HUES64 (cell line): Measurements from ENCODE around the gene METTL21A.

Experiments used
- H3K27ac ChIP-seq: 2 replicates; pipeline ENCODE4 v1.7.0; 2013; ENCODE audit warnings: low read depth, low read length, inconsistent platforms
- H3K27me3 ChIP-seq: 2 replicates; pipeline ENCODE4 v1.6.1; 2013; ENCODE audit warnings: mild to moderate bottlenecking, low read length; ENCODE audit not compliant: insufficient read depth
- H3K36me3 ChIP-seq: 2 replicates; pipeline ENCODE4 v1.6.1; 2013; ENCODE audit warnings: mild to moderate bottlenecking, low read length; ENCODE audit not compliant: insufficient read depth
- H3K4me1 ChIP-seq: 2 replicates; pipeline ENCODE4 v1.6.1; 2013; ENCODE audit warnings: mild to moderate bottlenecking, low read length, moderate library complexity; ENCODE audit not compliant: insufficient read depth
- H3K4me3 ChIP-seq: 2 replicates; pipeline ENCODE4 v1.5.1; 2013; ENCODE audit warnings: mild to moderate bottlenecking, low read length, moderate library complexity
- H3K9ac ChIP-seq: 2 replicates; pipeline ENCODE4 v1.6.1; 2013; ENCODE audit warnings: mild to moderate bottlenecking, low read depth, low read length
- H3K9me3 ChIP-seq: 2 replicates; pipeline ENCODE4 v1.6.1; 2013; ENCODE audit warnings: low read depth, low read length; ENCODE audit not compliant: insufficient read depth
- WGBS: fragments of 150-250, 120-280 bp; methylation state at CpG from one replicate; pipeline ENCODE4 v1.1.7; 2013; ENCODE audit warnings: missing lambda C conversion rate; 5-methylcytosine and 5-hydroxymethylcytosine counted together

METTL21A gene

GRCh38 chr2:207621501-207622039 is 3.6 kb downstream of the METTL21A start:
- Histone ChIP-seq H3K4me1 (no peaks in the 10 kb centered on the region), H3K27ac (no peak overlapping the region), H3K9me3 (no peaks in the 10 kb centered on the region), H3K36me3 (peaks cover 62% of the 10 kb centered on the region), H3K9ac (no peak overlapping the region), H3K4me3 (no peak overlapping the region), H3K27me3 (no peaks in the 10 kb centered on the region)
- WGBS, result 96% methylated on average over 9 of the region's 10 CpGs

DNA sequence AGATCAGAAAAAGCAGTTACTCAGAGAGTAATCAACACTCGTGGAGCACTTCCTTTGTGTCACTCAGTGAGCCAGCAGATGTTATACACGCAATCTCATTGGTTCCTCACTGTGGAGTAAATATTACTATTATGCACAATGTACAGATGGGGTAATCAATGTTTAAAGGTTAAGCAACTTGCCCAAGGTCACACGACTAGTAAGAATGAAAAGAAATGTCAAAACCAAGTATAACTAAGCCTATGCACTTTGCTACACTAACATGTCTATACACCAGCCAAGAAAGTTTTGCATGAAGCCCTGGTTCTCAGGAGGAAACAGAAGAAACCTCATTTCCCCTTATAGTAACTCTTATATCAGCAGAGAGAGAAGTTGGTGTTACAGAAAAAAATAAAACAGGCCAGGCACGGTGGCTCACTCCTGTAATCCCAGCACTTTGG is 5.4 kb downstream of the METTL21A start:
- Histone ChIP-seq H3K4me3 (no peak overlapping the region), H3K9ac (no peak overlapping the region), H3K9me3 (no peaks in the 10 kb centered on the region), H3K27me3 (no peaks in the 10 kb centered on the region), H3K36me3 (peaks cover 77% of the 10 kb centered on the region), H3K4me1 (no peaks in the 10 kb centered on the region), H3K27ac (no peak overlapping the region)
- 96% methylated on average over 4 of the region's 4 CpGs for WGBS

DNA sequence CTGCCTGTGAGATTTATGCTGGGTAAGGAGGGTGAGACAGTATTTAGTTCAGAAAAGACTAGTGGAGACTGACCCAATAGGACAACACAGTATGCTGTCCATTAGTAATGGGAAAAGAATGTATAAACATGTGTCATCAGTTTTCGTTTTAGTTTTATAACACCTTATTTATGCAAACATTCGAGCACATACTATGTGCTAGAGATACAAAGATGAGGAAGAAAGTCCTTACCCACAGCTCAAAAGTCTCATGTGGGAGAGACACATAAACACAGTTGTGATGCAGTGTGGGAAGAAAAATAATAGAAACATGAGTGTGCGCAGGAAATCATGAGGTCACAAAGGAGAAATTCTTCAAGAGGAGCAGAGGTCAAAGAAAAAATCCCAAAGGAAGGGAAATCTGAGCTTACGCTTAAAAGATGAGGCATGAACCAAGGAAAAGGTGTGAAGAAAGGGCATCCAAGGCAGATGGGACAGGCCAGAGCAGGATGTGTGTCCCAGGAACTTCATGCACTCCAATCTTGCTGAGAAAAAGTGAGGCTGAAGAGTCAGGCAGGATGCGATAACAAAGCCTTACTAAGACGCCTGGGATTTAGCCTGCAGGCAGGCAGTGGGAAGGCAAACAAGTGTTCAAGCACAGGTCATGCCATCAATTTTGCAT is 8.1 kb downstream of the METTL21A start:
- H3K9ac ChIP-seq, result no peak overlapping the region
- H3K4me1 ChIP-seq, result no peaks in the 10 kb centered on the region
- no peaks in the 10 kb centered on the region for H3K27me3 ChIP-seq
- no peaks in the 10 kb centered on the region for H3K9me3 ChIP-seq
- peaks cover 89% of the 10 kb centered on the region for H3K36me3 ChIP-seq
- no peak overlapping the region for H3K4me3 ChIP-seq
- 85% methylated on average over 5 of the region's 6 CpGs for WGBS
- H3K27ac ChIP-seq, result no peak overlapping the region

GRCh38 chr2:207616185-207616584 is 9.0 kb downstream of the METTL21A start:
- Histone ChIP-seq H3K27ac (no peak overlapping the region), H3K27me3 (no peaks in the 10 kb centered on the region), H3K9ac (no peak overlapping the region), H3K4me1 (no peaks in the 10 kb centered on the region), H3K36me3 (peaks cover 80% of the 10 kb centered on the region), H3K9me3 (no peaks in the 10 kb centered on the region), H3K4me3 (no peak overlapping the region)
- WGBS, result 92% methylated on average over 4 of the region's 4 CpGs

DNA sequence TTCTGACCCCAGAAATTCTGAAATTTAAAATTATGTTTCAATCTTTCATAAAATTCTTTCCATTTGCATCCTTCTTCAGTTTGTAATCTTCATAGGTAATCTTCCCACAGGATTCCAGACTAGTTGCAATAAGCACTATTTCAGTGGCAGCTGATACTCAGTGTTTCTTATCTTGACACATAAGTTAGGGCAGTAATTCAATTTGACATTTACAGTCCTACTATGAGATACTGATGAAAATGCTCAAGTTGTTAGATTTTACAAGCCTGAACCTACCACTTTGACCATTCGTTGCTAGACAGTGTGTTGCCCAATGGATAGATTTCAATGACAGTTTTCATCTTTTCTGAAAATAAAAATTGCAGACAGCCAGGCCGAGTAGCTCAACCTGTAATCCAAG is 10.4 kb downstream of the METTL21A start:
- Histone ChIP-seq H3K9me3 (no peaks in the 10 kb centered on the region), H3K27me3 (no peaks in the 10 kb centered on the region), H3K36me3 (peaks cover 69% of the 10 kb centered on the region), H3K27ac (no peak overlapping the region), H3K4me3 (no peak overlapping the region), H3K9ac (no peak overlapping the region), H3K4me1 (no peaks in the 10 kb centered on the region)
- 95% methylated on average over 2 of the region's 2 CpGs for WGBS

DNA sequence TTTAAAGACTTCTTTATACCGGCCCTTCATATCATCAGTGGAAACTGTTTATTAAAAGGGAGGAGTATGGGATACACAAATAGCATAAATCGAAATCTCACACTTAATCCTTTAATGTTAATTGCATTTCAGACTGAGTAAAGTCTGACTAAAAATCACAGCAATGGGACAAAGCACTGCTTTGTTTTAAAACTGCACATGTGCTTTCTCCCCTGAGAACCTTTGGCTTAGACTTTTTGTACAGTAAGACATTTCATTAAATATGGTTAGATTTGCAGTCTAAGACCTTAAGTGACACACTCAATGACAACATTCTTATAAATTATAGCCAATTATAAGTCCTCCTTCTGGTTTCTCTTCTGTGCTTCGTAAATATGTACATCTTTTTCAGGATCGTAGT is 12.5 kb downstream of the METTL21A start:
- no peak overlapping the region for H3K4me3 ChIP-seq
- peaks cover 61% of the 10 kb centered on the region for H3K36me3 ChIP-seq
- H3K27me3 ChIP-seq, result no peaks in the 10 kb centered on the region
- no peak overlapping the region for H3K9ac ChIP-seq
- H3K27ac ChIP-seq, result no peak overlapping the region
- 97% methylated on average over 3 of the region's 4 CpGs for WGBS
- H3K9me3 ChIP-seq, result no peaks in the 10 kb centered on the region
- no peaks in the 10 kb centered on the region for H3K4me1 ChIP-seq

DNA sequence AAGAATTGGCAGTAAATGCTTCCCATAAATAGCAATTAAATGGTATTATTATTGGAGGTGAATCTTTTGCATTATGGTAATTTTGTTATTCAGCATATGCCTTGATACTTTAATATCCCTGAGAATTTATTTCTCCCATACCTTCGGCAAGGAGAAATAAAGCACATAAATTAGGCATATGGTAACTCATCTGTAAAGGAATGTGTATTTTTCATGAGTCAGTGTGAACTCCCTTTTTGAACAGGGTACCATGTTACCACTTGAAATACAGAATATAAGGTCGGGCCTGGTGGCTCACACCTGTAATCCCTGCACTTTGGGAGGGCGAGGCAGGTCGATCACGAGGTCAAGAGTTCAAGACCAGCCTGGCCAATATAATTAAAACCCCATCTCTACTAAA is 18.4 kb downstream of the METTL21A start:
- 95% methylated on average over 4 of the region's 5 CpGs for WGBS
- Histone ChIP-seq H3K9me3 (no peaks in the 10 kb centered on the region), H3K9ac (no peak overlapping the region), H3K27me3 (no peaks in the 10 kb centered on the region), H3K4me1 (no peaks in the 10 kb centered on the region), H3K27ac (no peak overlapping the region), H3K36me3 (peaks cover 27% of the 10 kb centered on the region), H3K4me3 (no peak overlapping the region)

- H3K9ac ChIP-seq, result no peak overlapping the region
- H3K36me3 ChIP-seq, result peaks cover 27% of the 10 kb centered on the region
- H3K27me3 ChIP-seq, result no peaks in the 10 kb centered on the region
- no peak overlapping the region for H3K4me3 ChIP-seq
- WGBS, result 97% methylated on average over 6 of the region's 7 CpGs
- no peaks in the 10 kb centered on the region for H3K9me3 ChIP-seq
- H3K4me1 ChIP-seq, result no peaks in the 10 kb centered on the region
- H3K27ac ChIP-seq, result no peak overlapping the region
Observed at GRCh38 chr2:207606399-207606798, 18.8 kb downstream of the METTL21A start.

DNA sequence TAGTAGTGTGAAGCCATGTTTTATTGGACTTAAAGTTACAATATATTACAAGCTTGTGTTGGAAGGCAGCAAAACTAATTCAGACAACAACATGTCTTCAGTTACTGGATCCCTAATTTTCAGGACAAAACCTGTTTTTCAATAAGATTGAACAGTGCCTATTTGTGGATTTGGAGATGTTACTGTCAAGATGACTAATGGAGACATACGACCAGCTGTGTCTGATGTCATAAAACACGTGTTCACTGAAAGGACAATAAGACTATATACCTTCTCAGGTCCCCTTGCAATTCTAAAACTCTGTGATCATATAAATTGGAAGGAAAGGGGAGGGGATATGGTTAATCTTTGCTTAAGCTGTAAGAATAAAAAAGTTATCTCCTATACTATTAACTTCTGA is 21.7 kb downstream of the METTL21A start:
- Histone ChIP-seq H3K9ac (no peak overlapping the region), H3K36me3 (peaks cover 31% of the 10 kb centered on the region), H3K4me1 (no peaks in the 10 kb centered on the region), H3K27ac (no peak overlapping the region), H3K4me3 (no peak overlapping the region), H3K9me3 (no peaks in the 10 kb centered on the region), H3K27me3 (no peaks in the 10 kb centered on the region)
- 100% methylated on average over 2 of the region's 2 CpGs for WGBS

GRCh38 chr2:207601774-207602173 is 23.4 kb downstream of the METTL21A start:
- Histone ChIP-seq H3K4me3 (no peak overlapping the region), H3K27me3 (no peaks in the 10 kb centered on the region), H3K4me1 (no peaks in the 10 kb centered on the region), H3K9ac (no peak overlapping the region), H3K36me3 (peaks cover 46% of the 10 kb centered on the region), H3K9me3 (no peaks in the 10 kb centered on the region), H3K27ac (no peak overlapping the region)
- 75% methylated on average over 1 of the region's 1 CpG for WGBS

DNA sequence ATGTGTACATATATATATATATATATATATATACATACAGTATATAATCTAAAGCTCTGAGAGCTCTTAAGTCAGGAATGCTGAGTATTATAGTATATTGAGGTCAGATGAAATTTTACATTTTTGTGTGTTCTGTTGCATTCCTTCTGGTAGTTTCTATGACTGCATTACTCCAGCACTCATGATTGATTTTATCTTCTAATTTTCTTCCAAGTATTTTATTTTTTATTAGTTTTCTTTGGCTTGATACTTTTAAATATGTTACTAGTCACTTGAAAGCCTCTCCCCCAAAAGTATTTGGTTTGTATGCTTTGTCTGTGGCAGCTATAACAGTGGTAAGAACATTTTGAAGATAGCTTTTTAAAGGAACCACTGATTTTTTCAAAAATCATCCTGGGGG is 25.0 kb downstream of the METTL21A start:
- no peak overlapping the region for H3K4me3 ChIP-seq
- no peak overlapping the region for H3K27ac ChIP-seq
- H3K9ac ChIP-seq, result no peak overlapping the region
- H3K9me3 ChIP-seq, result no peaks in the 10 kb centered on the region
- peaks cover 58% of the 10 kb centered on the region for H3K36me3 ChIP-seq
- H3K4me1 ChIP-seq, result no peaks in the 10 kb centered on the region
- no peaks in the 10 kb centered on the region for H3K27me3 ChIP-seq

DNA sequence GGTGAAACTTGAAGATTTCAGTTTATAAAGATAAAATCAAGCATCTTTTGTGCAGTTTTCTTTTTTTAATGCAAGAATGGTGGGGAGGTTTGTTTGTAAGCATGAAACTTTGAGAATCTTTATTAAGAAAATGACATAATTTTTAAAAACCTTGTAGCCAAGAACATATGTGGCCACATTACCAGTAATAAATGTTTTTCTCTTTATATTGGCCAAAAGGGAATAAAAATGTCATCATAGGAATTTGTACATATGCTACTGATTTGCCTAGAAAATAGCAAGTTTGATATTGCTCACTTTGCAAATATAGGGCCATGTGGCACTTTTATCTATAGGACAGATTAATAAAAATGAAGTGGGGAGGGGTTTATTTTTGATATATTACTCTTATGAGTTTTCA is 25.6 kb downstream of the METTL21A start:
- H3K36me3 ChIP-seq, result peaks cover 55% of the 10 kb centered on the region

More for the DNA sequence above, 25.6 kb downstream of the METTL21A start:
- H3K4me1 ChIP-seq, result no peaks in the 10 kb centered on the region
- no peak overlapping the region for H3K9ac ChIP-seq
- H3K27me3 ChIP-seq, result no peaks in the 10 kb centered on the region
- H3K27ac ChIP-seq, result no peak overlapping the region
- H3K4me3 ChIP-seq, result no peak overlapping the region
- H3K9me3 ChIP-seq, result no peaks in the 10 kb centered on the region
